ENCODE data around the gene ALG8. TPM values are rescaled to one million over a fixed set of nuclear protein-coding genes. Genes with fewer than 3 reads are reported as not detected.

The ALG8 gene
- total RNA-seq, 2 donors from 2014 or later, result 16.5 to 22.5 TPM

DNA sequence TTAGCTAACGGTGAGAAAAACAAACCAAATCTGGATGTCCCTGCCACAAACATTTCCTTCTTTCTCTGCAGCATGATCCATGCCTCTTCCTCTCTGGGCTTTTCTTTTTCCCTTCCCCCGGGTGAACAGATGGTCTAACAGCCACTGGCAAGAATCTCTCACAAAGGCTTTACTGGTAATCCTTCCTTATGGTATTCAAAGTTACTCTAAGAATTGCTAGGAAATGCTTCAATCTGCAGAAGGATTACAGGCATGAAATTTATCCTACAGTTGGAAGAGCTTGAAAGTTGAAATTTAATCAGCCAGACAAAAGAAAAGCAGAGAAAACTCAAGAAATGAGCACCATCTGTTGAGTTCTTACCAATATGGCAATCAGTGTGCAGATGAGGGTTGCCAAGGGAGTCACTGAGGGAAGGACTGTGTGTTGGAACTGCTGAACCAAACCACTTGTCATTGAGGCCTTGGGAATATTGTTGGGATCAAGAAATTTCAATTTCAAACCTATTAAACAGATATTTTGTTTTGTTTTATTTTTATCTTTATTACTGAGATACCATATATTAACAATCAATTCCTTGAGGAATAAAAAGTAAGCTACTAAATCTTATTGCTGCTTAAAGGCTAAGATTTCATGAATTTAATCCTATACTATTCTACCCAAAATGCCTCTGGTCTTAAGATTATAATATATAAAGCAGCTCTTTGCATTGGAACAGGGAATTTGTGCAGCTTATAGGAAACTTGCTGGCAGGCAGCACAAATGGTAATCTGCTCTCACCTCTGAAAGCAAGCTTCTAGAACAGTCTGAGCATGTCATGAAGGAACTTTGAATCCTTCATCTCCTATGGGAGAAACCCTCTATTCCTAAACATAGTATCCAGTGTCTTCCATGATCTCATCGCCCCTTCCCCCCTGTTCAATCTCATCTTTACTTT, 30.1 kb downstream of the ALG8 start:
- no peak for DNase-seq (ENCODE audit: low spot score)
- Histone ChIP-seq H3K36me3 (peaks cover 37% of the 10 kb centered on the region), H3K27ac (no peak overlapping the region), H3K4me3 (no peak overlapping the region), H3K27me3 (no peaks in the 10 kb centered on the region), H3K4me1 (no peaks in the 10 kb centered on the region), H3K9me3 (no peaks in the 10 kb centered on the region)
- no peak for TF ChIP-seq CTCF (IDR thresholded peaks at IDR 0.05)

- no peak for DNase-seq (ENCODE audit: low spot score)
- no peak for TF ChIP-seq CTCF (IDR thresholded peaks at IDR 0.05)
- Histone ChIP-seq H3K4me3 (no peak overlapping the region), H3K27ac (no peak overlapping the region), H3K9me3 (no peaks in the 10 kb centered on the region), H3K27me3 (no peaks in the 10 kb centered on the region), H3K4me1 (no peaks in the 10 kb centered on the region), H3K36me3 (peaks cover 22% of the 10 kb centered on the region)
These were observed 38.6 kb downstream of the ALG8 start for GRCh38 chr11:78100676-78101472.

GRCh38 chr11:78100261-78100660, 39.2 kb downstream of the ALG8 start:
- Histone ChIP-seq H3K4me1 (no peaks in the 10 kb centered on the region), H3K27me3 (no peaks in the 10 kb centered on the region), H3K36me3 (peaks cover 22% of the 10 kb centered on the region), H3K4me3 (no peak overlapping the region), H3K9me3 (no peaks in the 10 kb centered on the region), H3K27ac (no peak overlapping the region)
- DNase-seq (ENCODE audit: low spot score), result no peak
- TF ChIP-seq CTCF (IDR thresholded peaks at IDR 0.05), result no peak

GRCh38 chr11:78099666-78100065, 39.8 kb downstream of the ALG8 start:
- no peaks in the 10 kb centered on the region for H3K27me3 ChIP-seq
- no peak overlapping the region for H3K27ac ChIP-seq
- H3K4me3 ChIP-seq, result no peak overlapping the region
- TF ChIP-seq CTCF (IDR thresholded peaks at IDR 0.05), result no peak
- H3K4me1 ChIP-seq, result no peaks in the 10 kb centered on the region
- no peaks in the 10 kb centered on the region for H3K9me3 ChIP-seq
- H3K36me3 ChIP-seq, result peaks cover 26% of the 10 kb centered on the region
- DNase-seq (ENCODE audit: low spot score), result no peak

DNA sequence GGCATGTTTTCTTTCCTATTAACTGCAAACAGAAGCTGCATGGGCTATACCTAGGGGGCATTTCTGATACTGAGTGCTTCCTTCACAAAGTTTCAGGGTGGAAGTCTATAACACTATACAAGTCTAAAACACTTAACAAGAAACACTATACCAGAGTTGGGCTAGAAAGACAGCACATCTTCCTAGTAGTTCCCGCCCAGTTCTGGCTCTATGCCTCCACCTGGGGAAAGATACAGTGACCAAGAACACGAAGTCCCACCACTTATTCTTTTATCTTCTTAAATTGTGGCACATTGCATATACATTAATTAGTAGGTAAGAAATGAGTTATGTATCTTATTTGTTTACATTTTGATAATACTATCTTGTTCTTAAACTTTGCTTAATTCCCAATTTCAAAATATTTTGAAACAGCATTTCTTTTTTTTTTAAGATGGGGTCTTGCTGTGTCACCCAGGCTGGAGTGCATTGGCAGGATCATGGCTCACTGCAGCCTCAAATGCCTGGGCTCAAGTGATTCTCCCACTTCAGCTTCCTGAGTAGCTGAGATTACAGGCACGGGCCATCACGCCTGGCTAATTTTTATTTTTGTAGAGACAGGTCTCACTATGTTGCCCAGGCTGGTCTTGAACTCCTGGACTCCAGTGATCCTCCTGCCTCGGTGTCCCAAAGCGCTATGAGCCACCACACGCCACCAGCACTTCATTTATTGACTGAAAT, 41.6 kb downstream of the ALG8 start:
- Histone ChIP-seq H3K36me3 (peaks cover 29% of the 10 kb centered on the region), H3K9me3 (no peaks in the 10 kb centered on the region), H3K27me3 (no peaks in the 10 kb centered on the region), H3K4me1 (no peaks in the 10 kb centered on the region), H3K4me3 (no peak overlapping the region), H3K27ac (no peak overlapping the region)
- DNase-seq (ENCODE audit: low spot score), result no peak
- TF ChIP-seq CTCF (IDR thresholded peaks at IDR 0.05), result no peak

All from right atrium auricular region (tissue), 2 donors.